IPS-NIHi7 (cell line): Measurements from ENCODE around the gene HSD11B1L.
"Not testable (repeated sequence)": the region's sequence is repeated elsewhere in the genome, so short reads cannot be mapped to it uniquely, and the experiment has no call there.

Experiments
- DNase-seq: peaks from one replicate; pipeline ENCODE4 v3.0.0; 2012; ENCODE audit warnings: mixed read lengths; ENCODE audit errors: extremely low spot score

HSD11B1L gene

DNA sequence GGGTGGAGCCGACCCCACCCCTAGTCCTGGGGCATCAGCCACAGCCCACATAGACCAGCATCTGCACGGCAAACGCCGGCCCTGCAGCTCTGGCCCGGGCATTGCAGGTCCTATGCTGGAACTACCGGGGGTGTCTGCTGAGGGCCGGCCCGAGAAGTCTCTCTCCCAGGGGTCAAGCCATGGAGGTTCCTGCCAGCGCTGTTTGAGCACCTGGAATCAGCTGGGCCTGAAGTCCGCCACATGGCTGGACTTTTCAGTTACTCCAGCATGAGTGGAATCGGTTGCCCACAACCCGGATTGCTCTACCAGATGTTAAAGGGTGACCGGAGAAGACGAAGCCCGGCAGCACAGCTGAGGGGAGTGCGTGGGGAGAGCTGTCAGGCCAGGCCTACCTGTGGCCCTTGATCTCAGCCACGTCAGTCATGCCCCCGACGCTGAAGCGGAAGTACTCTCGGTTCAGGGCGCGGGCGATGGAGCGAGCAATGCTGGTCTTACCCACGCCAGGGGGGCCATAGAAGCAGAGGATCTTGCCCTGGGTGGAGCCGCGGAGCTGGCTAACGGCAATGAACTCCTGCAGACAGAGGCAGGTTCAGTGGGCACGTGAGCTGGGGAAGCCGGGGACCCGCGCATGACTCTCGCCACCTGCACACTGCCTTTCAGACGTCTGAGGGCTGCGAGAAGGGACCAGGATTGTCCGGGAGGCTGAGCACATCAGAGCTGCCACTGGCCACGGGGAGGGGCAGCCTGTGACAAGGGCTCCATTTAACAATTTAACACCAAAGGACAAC lies 18.0 kb downstream of the HSD11B1L start:
- DNase-seq: no peak

- no peak for DNase-seq
These were observed 19.7 kb downstream of the HSD11B1L start for GRCh38 chr19:5700455-5701092.

- not testable (repeated sequence) for DNase-seq
These were observed 21.2 kb downstream of the HSD11B1L start for GRCh38 chr19:5702053-5702410.

- DNase-seq: no peak
These were observed 23.3 kb downstream of the HSD11B1L start for GRCh38 chr19:5703819-5704818.

GRCh38 chr19:5705552-5705951 lies 24.7 kb downstream of the HSD11B1L start:
- no peak for DNase-seq

- peak; percentile 5 for DNase-seq
These were observed 26.2 kb downstream of the HSD11B1L start for GRCh38 chr19:5706876-5707573.

DNA sequence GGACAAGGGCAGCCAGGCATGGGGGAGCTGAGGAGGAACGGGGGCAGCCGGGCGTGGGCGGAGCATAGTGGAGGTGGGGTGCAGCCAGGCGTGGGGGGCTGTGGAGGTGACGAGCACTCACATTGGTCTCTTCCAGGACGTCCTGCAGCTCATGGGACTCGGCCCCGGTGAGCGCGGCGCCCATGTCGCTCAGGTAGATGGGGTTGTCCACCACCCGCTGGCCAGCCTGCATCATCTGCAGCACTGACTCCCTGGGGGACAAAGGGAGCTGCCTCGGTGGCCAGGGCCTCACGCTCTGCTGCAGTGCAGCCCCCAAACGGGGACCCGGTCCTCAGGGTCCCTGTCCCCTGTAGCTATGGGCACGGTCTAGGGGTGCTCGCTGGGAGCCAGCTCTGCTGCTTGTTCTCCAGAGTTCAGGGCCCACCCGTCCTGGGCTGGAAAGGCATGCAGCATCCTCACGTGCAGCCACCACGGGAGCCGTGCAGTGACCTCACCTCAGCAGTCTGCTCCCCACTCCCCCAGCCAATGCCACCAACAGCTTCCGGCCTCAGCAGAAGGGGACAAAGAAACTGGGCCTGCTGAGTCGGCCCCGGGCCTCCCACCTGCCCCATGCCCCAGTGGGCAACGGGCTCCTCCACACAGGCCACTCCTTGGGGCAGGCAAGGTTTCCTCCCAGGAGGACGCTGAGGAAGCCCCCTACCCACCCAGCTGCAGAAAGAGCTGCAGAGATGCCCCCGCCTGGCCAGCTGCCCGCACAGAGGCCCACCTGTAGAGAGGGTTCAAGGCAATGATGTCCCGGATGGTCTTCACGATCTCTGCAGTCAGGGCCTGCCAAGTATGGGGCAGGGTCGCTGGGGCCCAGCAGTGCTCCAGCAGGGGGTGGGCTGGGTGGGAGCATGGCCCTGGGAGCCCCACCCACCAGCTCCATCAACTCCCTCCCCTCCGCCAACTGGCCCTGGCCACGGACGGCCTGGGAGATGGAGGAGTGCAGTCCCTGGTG lies 27.0 kb downstream of the HSD11B1L start:
- DNase-seq: peak; percentile 11

- DNase-seq: no peak
These were observed 30.2 kb downstream of the HSD11B1L start for GRCh38 chr19:5711025-5711424.

GRCh38 chr19:5711713-5712161 lies 30.9 kb downstream of the HSD11B1L start:
- DNase-seq: peak; percentile 6

DNA sequence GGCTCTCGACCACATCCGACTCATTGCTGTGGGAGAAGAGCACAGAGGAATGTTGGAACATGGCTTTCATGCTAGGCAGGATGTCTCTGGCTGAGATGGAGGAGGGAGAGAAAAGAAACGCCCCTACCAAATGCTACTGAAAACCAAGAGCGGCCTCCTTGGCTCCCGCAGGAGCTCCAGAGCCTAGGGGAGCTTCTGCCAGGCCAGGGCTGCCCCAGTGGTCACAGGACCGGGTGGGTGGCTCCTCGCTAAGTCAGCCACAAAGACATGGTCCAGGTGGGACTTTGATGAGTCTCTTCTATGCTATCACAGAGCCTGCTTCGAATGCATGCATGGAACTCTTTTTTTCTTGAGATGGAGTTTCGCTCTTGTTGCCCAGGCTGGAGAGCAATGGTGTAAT lies 32.4 kb downstream of the HSD11B1L start:
- DNase-seq: no peak

GRCh38 chr19:5714816-5715215 lies 34.0 kb downstream of the HSD11B1L start:
- DNase-seq: no peak

DNA sequence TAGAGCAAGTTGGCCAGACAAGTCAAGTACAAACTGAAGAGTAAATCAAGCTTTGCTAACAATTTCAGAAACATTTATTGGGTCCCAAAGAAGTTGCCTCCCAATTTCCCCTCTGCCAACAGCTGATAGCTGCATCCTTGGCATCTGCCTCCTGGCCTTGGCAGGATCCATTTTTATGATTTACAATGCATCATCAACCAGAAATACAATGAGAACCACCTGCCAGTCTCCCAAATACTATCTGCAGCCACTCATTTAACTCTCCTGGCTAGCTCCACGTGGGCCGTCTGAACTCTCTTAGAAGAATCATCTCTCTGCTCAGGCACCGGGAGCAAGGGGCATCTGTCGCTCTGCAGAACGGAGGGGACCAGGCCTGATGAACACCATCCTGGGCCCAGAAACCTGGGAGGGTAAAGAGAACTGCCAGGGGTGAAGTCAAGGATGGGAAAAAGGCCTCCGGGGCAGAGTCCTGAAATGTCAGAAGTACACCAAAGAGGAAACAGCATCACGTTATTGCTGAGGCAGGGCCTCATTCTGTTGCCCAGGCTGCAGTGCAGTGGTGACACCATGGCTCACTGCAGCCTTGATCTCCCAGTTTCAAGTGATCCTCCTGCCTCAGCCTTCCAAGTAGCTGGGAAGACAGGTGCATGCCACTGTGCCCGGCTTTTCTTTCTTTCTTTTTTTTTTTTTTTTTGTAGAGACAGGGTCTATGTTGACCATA lies 36.5 kb downstream of the HSD11B1L start:
- no peak for DNase-seq

- no peak for DNase-seq
These were observed 37.3 kb downstream of the HSD11B1L start for GRCh38 chr19:5718037-5718578.

DNA sequence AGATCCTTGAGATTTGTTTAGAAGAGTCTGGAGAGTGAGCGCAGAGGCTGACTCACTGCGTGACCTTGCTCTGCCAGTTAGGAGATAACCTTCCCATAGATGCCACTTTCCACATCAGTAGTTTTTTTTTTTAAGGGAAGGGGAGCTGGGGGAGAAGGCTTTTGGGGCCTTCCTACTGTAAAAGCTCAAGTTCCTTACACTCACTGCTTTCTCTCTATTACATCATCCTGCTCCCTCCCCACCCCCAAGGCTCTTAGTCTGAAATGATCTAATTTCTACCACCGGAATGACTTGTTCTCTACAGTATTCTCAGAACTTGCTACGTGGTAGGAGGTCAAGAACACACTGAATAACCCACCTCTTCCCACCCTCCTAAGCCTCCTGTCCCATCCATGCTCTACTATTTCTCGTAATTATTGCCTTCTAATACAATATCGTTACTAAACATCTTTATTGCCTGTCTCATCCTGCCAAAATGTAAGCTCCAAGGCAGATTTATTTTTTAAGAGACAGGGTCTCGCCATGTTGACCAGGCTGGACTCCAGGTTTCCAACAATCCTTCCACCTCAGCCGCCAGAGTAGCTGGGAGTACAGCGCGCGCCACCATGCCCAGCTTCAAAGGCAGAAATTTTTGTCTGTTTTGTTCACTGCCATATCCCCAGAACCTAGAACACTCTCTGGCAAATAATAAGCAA lies 37.9 kb downstream of the HSD11B1L start:
- DNase-seq: no peak

DNA sequence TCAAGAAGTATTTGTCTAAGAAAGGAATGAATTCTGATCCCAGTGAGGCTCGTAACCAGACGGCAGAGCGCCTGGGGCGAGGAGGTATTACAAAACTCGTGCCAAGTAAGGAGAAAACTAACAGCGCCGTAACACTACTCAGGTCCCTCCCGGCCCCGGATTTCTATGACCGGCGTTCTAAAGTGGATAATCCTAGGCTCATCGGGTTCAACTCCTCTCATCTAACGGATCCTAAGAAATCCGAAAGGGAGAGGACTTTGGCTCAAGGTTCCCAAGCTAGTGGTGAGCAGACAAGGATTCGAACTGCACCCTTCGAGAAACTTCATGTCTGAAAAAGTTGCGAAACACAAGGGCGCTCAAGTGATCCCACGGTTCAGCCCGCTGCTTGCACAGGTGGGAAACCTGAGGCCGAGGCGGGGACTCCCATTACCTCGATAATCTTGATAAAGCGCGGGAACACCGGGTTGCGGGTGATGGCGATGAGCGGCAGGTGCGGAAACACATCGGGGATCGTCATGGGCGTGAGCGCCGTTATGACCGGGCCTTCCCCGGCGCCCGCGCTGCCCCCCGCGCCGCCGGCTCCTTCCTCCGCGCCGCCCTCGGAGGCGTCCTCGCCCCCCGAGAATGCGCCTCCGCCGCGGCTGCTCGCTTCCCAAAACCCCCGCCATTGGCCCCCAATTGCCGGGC lies 38.6 kb downstream of the HSD11B1L start:
- DNase-seq: peak; percentile 9

DNA sequence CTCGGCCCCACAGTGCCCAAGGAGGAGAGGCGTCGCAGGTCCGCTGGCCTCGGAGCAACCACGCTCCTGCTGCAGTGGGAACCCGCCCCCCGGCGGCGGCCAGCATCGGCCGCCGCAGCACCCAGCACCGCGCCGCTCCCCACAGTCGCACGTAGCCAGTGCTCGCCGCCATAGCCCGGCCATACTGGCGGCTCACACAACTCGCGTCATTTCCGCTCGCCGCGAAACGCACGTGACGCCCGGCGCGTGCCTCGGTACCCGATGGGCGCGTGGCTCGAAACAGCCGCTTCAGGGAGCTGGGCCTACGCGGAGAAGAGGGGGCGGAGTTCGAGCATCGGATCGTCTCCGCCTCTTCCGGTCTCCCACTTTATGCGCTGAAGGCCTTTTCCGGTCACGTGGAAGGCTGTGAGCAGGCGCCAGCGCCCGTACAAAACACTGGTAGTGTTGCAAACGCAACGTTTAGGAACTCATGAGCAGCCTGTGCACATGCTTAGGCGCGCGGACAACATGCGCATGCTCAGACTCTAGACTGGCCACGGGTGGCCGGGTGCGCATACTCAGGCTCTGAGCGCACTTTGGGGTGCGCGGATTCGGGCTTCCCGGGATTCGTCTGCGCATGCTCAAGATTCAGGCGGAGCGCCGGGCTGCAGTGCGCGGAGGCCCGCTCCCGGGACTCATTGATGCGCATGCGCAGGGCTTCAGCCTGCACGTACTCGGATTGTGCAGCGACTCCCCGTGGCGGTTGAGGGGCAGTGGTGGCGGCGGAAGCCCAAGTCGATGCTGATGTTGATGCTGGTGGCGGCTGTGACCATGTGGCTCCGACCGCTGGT lies 39.3 kb downstream of the HSD11B1L start, which contains the start of the genes CATSPERD and LONP1:
TSS of gene CATSPERD (plus strand) at position 677 of the 830 bp plus-strand sequence. CDS start at position 778, 101 bp downstream.
TSS of gene LONP1 (minus strand) at position 186 of the 830 bp plus-strand sequence. CDS start at position 172, 14 bp downstream.
- DNase-seq: peak; percentile 100
